Mucosa of rectum (tissue), 2 donors: ENCODE measurements around the gene YPEL2.

Source experiments
- H3K27ac ChIP-seq, 2 donors: one replicate each; pipeline ENCODE4 v1.7.0; 2013; ENCODE audit warnings: inconsistent platforms in 2 of 2, low read depth in 2 of 2, low read length in 2 of 2
- H3K27me3 ChIP-seq, 2 donors: one replicate each; pipeline ENCODE4 v1.7.0; 2013; ENCODE audit warnings: low read length in 2 of 2; ENCODE audit not compliant: control insufficient read depth in 2 of 2, insufficient read depth in 2 of 2
- H3K36me3 ChIP-seq, 2 donors: one replicate each; pipeline ENCODE4 v1.7.0; 2013; ENCODE audit warnings: low read length in 2 of 2; ENCODE audit not compliant: control insufficient read depth in 2 of 2, insufficient read depth in 2 of 2
- H3K4me1 ChIP-seq, 2 donors: one replicate each; pipeline ENCODE4 v1.7.0; 2013; ENCODE audit warnings: low read length in 2 of 2, mild to moderate bottlenecking in 1 of 2; ENCODE audit not compliant: control insufficient read depth in 2 of 2, insufficient read depth in 2 of 2
- H3K4me3 ChIP-seq, 2 donors: one replicate each; pipeline ENCODE4 v1.7.0; 2013; ENCODE audit warnings: low read length in 2 of 2
- H3K9ac ChIP-seq, 2 donors: one replicate each; pipeline ENCODE4 v1.7.0; 2013; ENCODE audit warnings: low read length in 2 of 2, low read depth in 1 of 2, mild to moderate bottlenecking in 1 of 2
- H3K9me3 ChIP-seq, 2 donors: one replicate each; pipeline ENCODE4 v1.7.0; 2013; ENCODE audit warnings: low read length in 2 of 2; ENCODE audit not compliant: control insufficient read depth in 2 of 2
- donor health status: healthy.
- donor health status: Normal muscosa, but diverticular disease.

The YPEL2 gene

GRCh38 chr17:59367657-59368045, 36.2 kb downstream of the YPEL2 start:
- Histone ChIP-seq H3K4me1 (peaks cover 76 to 80% of the 10 kb centered on the region in 2 donors), H3K27me3 (no peaks in the 10 kb centered on the region), H3K9me3 (no peaks in the 10 kb centered on the region), H3K36me3 (no peaks in the 10 kb centered on the region), H3K4me3 (no peak overlapping the region), H3K9ac (no peak overlapping the region), H3K27ac (peak overlapping the region; percentile 78 to 85)

DNA sequence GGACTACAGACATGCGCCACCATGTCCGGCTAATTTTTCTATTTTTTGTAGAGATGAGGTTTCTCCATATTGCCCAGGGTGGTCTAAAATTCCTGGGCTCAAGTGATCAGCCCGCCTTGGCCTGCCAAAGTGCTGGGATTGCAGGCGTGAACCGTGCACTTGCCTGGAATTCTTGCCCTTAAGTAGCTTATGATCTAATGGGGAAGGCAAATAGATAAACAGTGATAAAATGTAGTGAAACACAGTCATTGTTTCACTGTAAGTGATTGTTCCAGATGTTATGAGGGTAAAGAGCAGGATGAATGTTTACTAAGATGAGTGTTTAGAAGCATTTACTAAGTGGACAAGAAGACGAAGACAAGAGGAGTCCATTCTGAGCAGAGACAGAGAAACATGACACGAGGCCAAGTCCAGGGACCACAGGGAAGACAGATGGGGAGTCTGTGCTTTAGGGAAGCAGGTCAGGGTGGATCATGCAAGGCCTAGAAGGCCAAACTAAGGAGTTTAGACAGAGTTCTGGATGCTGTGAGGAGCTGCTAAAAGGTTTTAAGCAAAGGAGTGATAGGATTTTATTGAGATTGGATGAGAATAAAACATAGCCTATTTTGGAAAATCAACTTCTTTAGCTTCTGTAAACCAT, 36.9 kb downstream of the YPEL2 start:
- H3K27ac ChIP-seq: peak overlapping the region; percentile 32 to 85
- H3K4me3 ChIP-seq: no peak overlapping the region
- no peaks in the 10 kb centered on the region for H3K27me3 ChIP-seq
- H3K9ac ChIP-seq: no peak overlapping the region
- H3K4me1 ChIP-seq: peaks cover 82 to 86% of the 10 kb centered on the region in 2 donors
- H3K9me3 ChIP-seq: no peaks in the 10 kb centered on the region
- H3K36me3 ChIP-seq: no peaks in the 10 kb centered on the region

GRCh38 chr17:59369031-59369975, 37.8 kb downstream of the YPEL2 start:
- Histone ChIP-seq H3K27ac (peak overlapping the region; percentile 25 to 32), H3K4me3 (no peak overlapping the region), H3K36me3 (no peaks in the 10 kb centered on the region), H3K9me3 (no peaks in the 10 kb centered on the region), H3K27me3 (no peaks in the 10 kb centered on the region), H3K4me1 (peaks cover 86 to 91% of the 10 kb centered on the region in 2 donors), H3K9ac (no peak overlapping the region)

DNA sequence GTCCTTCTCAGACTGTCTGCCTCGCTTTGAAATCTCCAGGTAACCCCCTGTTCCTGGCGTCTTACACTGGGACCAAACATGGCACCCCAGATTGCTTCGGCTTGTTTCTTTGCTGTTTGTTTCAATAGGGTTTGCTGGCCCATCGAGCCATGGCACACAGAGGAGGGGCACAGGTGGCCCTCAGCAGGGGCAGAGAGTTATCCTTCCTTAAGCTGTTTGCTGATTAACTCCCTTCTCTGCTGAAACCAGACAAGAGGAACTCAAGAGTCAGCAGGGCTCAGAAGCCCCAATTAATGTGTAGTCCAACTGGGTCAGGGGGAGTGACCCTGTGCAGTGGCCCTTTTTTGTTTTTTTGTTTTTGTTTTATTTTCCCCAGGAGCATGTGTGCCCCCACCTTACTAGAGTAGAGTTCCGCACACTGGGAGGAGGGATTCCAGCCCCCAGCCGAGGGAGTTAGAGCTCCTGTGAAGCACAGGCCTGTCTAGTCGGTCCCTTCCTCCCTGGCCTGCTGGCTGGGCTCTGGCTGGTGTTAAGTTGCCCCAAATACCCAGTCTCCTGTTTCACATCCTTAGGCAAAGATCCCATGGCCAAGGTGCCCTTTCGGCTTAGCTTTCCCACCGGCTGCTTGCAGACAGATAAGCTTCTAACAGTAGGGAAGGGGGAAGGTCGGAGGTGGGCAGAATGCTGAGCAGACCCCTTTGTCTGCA, 39.3 kb downstream of the YPEL2 start:
- peak overlapping the region; percentile 28 to 35 for H3K4me3 ChIP-seq
- H3K27me3 ChIP-seq: no peaks in the 10 kb centered on the region
- H3K9me3 ChIP-seq: no peaks in the 10 kb centered on the region
- peak overlapping the region; percentile 29 to 36 for H3K9ac ChIP-seq
- H3K27ac ChIP-seq: peak overlapping the region; percentile 90 to 95
- peaks cover 79 to 91% of the 10 kb centered on the region in 2 donors for H3K4me1 ChIP-seq
- no peaks in the 10 kb centered on the region for H3K36me3 ChIP-seq

DNA sequence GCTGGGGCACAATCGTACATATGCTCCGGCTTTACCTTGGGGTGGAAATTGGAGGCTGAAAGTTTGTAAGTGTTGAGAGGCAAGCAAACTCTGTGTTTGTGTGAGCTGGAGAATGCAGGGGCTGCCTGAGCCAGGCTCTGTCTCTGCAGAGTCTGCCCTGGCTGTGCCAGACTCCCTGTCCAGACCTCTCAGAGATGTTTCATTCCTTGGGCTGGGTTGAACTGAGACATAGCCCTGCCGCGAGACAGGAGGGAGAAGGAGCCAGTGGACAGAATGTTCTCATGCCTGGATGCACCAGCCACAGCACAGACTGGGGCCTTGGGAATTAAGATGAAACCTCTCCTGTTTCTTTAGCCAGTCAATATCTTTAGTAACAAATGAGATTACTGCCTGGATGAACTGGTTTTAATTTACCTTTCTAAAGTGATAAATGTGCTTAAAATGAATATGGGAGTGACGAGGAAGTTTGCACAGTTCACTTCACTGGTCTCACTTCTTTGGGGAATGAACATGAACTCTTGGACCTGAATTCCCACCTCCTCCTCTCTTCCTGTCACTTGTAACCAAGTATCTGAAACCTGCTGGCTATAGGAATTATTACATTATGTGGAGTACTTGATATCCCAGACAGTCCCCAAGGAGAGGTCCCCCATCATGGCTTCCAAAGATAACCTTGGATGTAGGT, 40.1 kb downstream of the YPEL2 start:
- Histone ChIP-seq H3K27me3 (no peaks in the 10 kb centered on the region), H3K4me3 (peak overlapping the region; percentile 46 to 53), H3K9ac (peak overlapping the region; percentile 29 to 36), H3K9me3 (no peaks in the 10 kb centered on the region), H3K27ac (peak overlapping the region; percentile 90 to 95), H3K36me3 (no peaks in the 10 kb centered on the region), H3K4me1 (peaks cover 71 to 86% of the 10 kb centered on the region in 2 donors)

- Histone ChIP-seq H3K4me3 (peak overlapping the region; percentile 46 to 53), H3K4me1 (peaks cover 64 to 79% of the 10 kb centered on the region in 2 donors), H3K9me3 (no peaks in the 10 kb centered on the region), H3K9ac (peak overlapping the region; percentile 29 to 35), H3K27me3 (no peaks in the 10 kb centered on the region), H3K27ac (peak overlapping the region; percentile 90 to 95), H3K36me3 (no peaks in the 10 kb centered on the region)
Observed at GRCh38 chr17:59372138-59372751, 40.8 kb downstream of the YPEL2 start.

- Histone ChIP-seq H3K4me1 (peaks cover 61 to 77% of the 10 kb centered on the region in 2 donors), H3K27ac (peak overlapping the region; percentile 90 to 95), H3K36me3 (no peaks in the 10 kb centered on the region), H3K9me3 (no peaks in the 10 kb centered on the region), H3K9ac (no peak overlapping the region), H3K27me3 (no peaks in the 10 kb centered on the region), H3K4me3 (no peak overlapping the region)
Observed at GRCh38 chr17:59373882-59374495, 42.5 kb downstream of the YPEL2 start.

- H3K4me1 ChIP-seq: peaks cover 61 to 74% of the 10 kb centered on the region in 2 donors
- no peak overlapping the region for H3K4me3 ChIP-seq
- H3K27me3 ChIP-seq: no peaks in the 10 kb centered on the region
- no peak overlapping the region for H3K9ac ChIP-seq
- H3K9me3 ChIP-seq: no peaks in the 10 kb centered on the region
- H3K27ac ChIP-seq: peak overlapping the region; percentile 90 to 95
- no peaks in the 10 kb centered on the region for H3K36me3 ChIP-seq
Observed at GRCh38 chr17:59374612-59375011, 43.2 kb downstream of the YPEL2 start.

- Histone ChIP-seq H3K4me3 (no peak overlapping the region), H3K36me3 (no peaks in the 10 kb centered on the region), H3K27me3 (no peaks in the 10 kb centered on the region), H3K9ac (no peak overlapping the region), H3K4me1 (peaks cover 57 to 70% of the 10 kb centered on the region in 2 donors), H3K9me3 (no peaks in the 10 kb centered on the region), H3K27ac (no peak overlapping the region)
Observed at GRCh38 chr17:59375857-59376256, 44.4 kb downstream of the YPEL2 start.
